ENCODE results near the gene KRT32. TPM values are rescaled to one million over a fixed set of nuclear protein-coding genes. Genes with fewer than 3 reads are reported as not detected.

Gene KRT32
- total RNA-seq, 4 donors from 2014 or later: 0.46 to 11.6 TPM; not detected in 2

DNA sequence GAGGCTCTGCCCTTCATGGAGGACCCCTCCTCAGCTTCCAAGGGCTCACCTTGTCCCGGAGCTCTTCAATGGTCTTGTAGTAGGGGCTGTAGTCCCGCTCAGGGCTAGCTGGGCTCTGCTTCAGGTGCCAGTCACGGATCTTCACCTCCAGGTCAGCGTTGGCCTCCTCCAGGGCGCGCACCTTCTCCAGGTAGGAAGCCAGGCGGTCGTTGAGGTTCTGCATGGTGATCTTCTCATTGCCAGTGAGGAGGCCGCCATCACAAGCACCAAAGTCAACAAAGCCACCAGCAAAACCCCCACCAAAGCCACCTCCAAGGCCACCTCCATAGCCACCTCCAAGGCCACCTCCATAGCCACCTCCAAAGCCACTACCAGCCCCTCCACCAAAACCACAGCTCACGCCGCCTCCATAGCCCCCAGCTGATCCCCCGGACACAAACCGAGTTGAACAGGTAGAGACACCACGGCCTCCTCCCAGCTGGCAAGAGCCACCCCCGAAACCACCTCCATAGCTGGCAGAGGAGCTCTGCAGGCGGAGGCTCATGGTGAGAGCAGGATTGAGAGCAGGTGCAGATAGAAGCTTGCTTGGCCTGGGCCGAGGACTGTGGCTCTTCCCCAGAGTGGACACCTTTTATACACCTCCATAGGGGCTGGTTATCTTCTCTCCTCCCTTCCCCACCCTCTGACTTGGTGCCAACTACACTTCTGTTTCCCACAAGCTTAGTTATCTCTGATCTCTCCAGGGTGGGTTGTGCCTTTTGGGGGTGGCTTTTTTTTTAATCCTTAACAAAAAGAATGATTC lies 38.0 kb upstream of the KRT32 start, which contains the start of gene KRT13:
Gene KRT13, minus strand, starts transcription at position 606 of the 802 bp plus-strand sequence. Its CDS starts 62 bp downstream, at position 544.
- WGBS, 2 donors: 83 to 86% methylated on average over 17 of the region's 17 CpGs
- H3K4me3 ChIP-seq (ENCODE audit: low read depth, poor library complexity, severe bottlenecking): no peak within 1 kb of the TSS
- TF ChIP-seq POLR2A (IDR thresholded peaks at IDR 0.05): no peak
- no peak for TF ChIP-seq CTCF (IDR thresholded peaks at IDR 0.05)
- intact Hi-C loops (cut with DNase I; ENCODE audit: low total_unique reads): no loop called here
- no peak for DNase-seq (ENCODE audit: low spot score in 2 of 2)

- no peak overlapping the region for H3K4me3 ChIP-seq (ENCODE audit: low read depth, poor library complexity, severe bottlenecking)
- 53 to 58% methylated on average over 8 of the region's 8 CpGs for WGBS, 2 donors
- intact Hi-C loops (cut with DNase I; ENCODE audit: low total_unique reads): no loop called here
- DNase-seq (ENCODE audit: low spot score in 2 of 2): no peak
- TF ChIP-seq POLR2A (IDR thresholded peaks at IDR 0.05) (no peak), CTCF (IDR thresholded peaks at IDR 0.05) (no peak)
These were observed 37.2 kb upstream of the KRT32 start for GRCh38 chr17:41504246-41504977.

DNA sequence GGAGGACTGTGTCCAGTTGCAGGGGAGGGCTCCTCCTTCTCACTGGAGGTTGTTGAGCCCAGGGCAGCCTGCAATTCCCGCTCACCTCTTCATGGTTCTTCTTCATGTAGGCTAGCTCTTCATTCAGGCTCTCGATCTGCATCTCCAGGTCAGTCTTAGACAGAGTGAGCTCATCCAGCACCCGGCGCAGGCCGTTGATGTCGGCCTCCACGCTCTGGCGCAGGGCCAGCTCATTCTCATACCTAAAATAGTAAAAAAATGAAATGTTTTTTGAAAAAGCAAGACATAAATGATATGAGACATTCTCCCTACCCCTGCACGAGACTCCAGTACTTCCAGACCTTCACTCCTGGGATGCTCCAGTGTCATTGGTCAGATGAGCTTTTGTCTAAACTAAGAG lies 36.0 kb upstream of the KRT32 start:
- TF ChIP-seq CTCF (IDR thresholded peaks at IDR 0.05): no peak
- no peak for TF ChIP-seq POLR2A (IDR thresholded peaks at IDR 0.05)
- DNase-seq (ENCODE audit: low spot score in 2 of 2): no peak
- H3K4me3 ChIP-seq (ENCODE audit: low read depth, poor library complexity, severe bottlenecking): no peak overlapping the region
- intact Hi-C loops (cut with DNase I; ENCODE audit: low total_unique reads): no loop called here
- WGBS, 2 donors: 84 to 91% methylated on average over 9 of the region's 9 CpGs

DNA sequence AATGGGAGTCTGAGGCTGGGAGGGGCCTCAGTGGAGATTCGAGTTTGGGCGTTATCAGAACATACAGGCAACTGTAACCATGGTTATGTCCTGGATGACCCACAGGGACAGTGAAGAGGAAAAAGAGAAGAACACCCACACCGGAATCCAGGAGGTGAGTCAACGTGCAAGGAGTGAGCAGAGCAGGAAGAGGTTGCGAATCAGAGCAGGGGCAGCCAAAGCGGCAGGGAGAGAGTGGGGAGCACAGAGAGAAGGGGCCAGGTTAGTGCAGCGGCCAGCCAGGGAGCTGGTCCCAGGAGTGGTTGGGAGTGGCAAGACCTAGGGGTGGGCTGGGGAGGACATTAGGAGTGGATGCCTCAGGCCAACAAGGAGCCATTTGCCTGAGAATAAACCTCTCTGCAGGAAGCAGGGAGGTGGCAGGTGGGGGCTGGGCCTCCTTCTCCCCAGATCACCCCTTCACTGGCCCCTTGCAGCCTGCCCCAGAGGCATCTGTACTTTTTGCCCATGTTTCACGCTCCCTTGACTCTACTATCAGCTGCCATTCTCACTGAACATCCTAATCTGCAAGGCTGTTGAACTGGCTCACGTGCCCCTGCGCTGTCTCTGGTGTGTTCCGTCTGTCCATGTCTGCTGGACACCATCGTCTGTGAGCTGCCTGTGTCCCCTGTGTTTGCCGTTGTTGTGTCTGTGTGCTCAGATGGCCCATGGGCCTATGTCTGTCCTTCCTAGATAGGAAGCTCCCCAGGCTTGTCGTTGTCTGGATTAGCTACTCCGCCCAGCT lies 33.1 kb upstream of the KRT32 start:
- TF ChIP-seq CTCF (IDR thresholded peaks at IDR 0.05): no peak
- TF ChIP-seq POLR2A (IDR thresholded peaks at IDR 0.05): no peak
- no peak for DNase-seq (ENCODE audit: low spot score in 2 of 2)
- intact Hi-C loops (cut with DNase I; ENCODE audit: low total_unique reads): no loop called here
- 66 to 69% methylated on average over 15 of the region's 15 CpGs for WGBS, 2 donors
- no peak overlapping the region for H3K4me3 ChIP-seq (ENCODE audit: low read depth, poor library complexity, severe bottlenecking)

- no peak overlapping the region for H3K4me3 ChIP-seq (ENCODE audit: low read depth, poor library complexity, severe bottlenecking)
- intact Hi-C loops (cut with DNase I; ENCODE audit: low total_unique reads): no loop called here
- 84 to 87% methylated on average over 5 of the region's 5 CpGs for WGBS, 2 donors
- DNase-seq (ENCODE audit: low spot score in 2 of 2): no peak
- TF ChIP-seq POLR2A (IDR thresholded peaks at IDR 0.05) (no peak), CTCF (IDR thresholded peaks at IDR 0.05) (no peak)
These were observed 32.5 kb upstream of the KRT32 start for GRCh38 chr17:41499714-41500113.

Data from lower leg skin (tissue), 4 donors.